HG03095 (cell line): ENCODE results near the gene ZNFX1.
"Not testable (repeated sequence)": the region's sequence is repeated elsewhere in the genome, so short reads cannot be mapped to it uniquely, and the experiment has no call there.

Experiments
- ATAC-seq: cut with Tn5 transposase; IDR thresholded peaks from one replicate; pipeline ENCODE4 v1.9.1; 2021; ENCODE audit warnings: moderate library complexity; ENCODE audit not compliant: unreplicated experiment

Gene ZNFX1

DNA sequence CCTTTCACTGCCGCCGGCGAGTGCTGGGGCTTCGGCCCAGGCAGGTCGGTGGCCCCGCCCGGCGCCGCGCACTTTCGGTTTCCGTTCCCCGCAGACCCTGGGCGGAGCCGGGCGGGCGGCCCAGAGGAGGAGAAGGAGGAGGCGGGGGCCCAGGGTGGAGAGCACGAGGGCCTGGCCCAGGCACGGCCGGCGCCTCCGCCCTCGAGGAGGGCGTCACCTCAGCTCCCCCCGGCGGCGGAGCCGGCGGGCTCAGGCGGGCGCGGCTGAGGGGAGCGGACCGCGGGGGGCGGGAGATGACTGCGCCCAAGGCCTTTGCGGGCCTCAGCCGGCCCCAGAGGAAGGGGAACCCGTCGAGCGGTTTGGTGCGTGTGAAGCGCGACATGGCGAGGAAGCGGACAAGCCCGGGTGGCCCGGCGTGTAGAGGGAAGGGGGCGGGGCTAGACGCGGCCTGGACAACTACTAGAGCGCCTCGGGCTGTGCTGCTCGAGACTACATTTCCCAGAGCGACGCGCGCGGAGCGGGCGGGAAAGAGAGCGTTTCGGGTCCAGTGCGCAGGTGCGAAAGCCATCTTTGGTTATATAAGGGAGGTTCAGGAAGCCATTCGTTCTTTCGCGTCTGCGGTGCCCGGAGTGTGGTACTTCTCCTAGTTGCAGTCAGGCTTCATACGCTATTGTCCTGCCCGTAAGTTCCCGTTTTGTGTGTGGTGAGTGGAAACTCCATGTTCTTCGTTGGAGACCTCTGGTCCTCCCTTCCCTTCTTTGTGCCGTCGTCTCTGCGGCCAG, at the start of gene ZNFX1:
TSS of gene ZNFX1 (minus strand) at position 22 of the 782 bp plus-strand sequence. CDS start 2,218 bp downstream, outside the sequence.
- ATAC-seq = peak; percentile 80

DNA sequence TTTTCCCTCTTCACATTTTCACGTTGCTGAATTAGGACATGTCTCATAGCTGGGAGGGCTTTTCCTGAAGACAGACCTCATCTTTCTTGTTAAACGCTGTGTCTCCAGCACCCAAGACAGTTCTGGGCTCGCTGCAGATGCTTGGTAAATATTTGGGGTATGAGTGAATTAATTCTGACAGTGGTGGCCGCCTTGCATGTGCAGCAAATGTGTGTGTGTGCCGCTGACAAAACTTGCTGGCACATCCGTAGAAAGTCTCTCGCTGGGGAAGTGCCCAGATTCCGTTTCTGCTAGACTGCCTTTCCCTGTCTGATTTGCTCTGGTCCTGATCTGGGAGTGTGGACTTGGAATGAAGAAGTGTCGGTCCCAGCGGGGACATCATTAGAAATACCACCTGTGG, 48.2 kb upstream of the ZNFX1 start:
- no peak for ATAC-seq

DNA sequence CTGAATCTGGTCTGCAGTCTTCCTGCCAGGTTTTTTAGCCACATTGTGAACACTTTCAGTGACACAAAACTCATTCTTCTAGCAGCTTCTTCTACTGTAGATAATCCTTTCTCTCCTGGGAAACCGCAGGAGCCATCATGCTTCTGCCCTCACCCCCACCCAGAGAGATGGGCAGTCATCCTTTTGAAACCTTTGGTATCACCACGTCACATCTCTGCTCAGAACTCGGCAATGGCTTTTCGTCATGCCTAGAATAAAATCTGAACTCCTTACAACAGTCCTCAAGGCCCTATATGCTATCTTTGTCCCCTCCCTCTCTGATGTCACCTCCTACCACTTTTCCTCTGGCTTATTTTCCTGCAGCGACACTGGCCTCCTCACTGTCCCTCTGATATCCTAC, 46.4 kb upstream of the ZNFX1 start:
- no peak for ATAC-seq

DNA sequence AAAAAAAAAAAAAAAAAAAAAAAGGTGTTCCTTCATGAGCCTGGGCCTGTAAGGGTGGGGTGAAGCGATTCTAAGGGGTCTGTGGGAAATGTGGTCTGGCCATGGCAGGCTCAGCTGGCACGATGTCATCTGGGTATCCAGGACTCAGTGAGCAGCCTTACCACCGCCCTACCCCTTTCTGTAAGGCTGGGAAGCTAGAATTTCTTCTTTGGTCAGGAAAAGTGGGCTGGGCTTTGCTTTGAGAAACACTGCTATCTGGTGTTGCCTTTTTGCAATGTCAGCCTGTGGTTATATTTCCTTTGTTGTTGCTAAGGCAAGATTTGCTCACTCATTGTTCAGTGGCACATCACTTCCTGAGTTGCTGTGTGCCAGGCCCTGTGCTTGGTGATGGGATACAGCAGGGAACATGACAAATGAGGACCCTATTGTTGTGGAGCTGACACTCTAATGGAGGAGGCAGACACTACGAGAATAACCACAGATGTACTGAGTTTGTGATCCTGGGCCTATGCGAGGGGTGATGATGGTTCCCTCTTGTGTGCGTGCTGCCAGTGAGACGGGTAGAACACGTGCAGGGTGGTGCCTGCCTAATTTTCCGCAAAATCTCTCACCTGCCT, 45.9 kb upstream of the ZNFX1 start:
- no peak for ATAC-seq

DNA sequence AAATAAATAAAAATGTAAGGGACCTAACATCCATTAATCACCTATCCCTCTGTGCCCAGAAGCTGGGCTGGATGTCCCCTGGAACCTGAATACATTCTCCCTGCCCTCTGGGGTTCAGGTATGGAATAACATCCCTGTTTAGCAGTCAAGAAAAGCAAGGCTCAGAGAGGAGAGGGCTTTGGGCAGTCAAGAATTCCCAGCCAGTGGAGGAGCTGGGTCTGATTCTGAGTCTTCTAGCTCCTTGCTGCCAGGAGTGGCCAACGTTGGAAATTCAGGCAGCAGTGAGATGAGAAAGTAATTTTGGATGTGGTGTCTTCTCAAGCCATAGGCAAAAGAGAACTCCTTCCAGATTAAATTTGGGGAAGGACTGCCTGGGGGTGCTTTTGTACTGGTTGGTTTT, 42.6 kb upstream of the ZNFX1 start:
- no peak for ATAC-seq

DNA sequence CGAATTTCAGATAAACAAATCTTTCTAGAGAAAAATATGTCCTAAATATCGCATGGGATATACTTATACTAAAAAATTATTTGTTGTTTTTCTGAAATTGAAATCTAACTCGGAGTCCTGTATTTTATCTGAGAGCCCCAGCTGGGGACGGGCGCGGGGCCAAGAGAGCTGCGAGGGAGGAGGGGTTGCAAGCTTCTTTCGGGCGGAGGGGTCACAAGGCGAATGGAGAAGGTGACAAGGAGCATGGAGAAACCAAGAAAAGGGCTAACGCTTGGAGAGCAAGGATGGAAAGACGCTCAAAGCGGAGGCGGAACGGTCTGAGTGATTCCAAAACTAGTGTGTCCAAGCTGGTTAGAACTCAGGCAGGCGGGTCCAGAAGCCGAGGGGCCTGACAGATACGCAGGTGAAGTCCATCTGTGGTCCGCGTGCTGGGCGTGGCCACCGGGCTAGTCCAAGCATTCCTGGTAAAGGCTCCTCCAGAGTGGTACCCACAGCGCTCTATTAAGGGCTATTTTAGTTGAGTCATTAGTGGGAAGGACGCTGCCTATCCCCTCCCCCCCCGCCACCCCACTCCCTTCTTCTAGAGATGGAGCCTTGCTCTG, 41.5 kb upstream of the ZNFX1 start:
- no peak for ATAC-seq

DNA sequence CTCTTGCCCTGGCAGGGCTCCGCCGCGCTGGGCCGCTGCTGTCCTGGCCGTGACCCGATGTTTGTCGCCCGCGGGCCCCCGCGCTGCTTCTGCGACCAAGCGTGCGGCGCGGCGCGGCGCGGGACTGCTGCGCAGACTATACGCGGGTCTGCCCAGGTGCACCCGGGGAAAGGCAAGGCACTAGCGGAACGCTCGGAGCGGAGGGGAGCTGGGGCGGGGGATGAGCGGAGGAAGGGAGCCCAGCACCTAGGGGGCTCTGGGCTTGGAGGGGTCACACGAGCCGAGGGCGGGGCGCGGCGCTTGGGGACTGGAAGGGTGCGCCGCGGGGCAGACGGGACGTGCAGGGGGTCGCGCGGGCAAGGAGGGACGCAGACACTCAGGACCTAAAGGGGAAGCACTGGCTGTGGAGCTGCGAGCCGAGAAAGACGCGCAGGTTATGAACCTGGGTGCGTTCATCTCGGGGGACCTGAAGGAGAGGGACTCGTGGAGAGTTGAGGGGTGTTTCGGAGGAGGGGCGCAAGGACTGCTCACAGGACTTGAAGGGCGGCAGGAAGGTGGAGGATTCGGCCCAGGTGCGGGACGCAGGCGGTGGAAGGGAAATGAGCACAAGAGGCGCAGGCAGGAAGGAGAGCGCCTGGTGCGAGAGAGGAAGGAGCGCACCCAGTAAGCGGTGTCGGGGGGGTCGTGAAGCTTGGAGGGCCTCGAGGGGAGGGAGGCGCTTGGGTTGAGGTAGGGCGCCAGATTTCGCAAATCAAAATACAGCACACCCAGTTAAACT, 40.8 kb upstream of the ZNFX1 start:
- ATAC-seq = no peak

DNA sequence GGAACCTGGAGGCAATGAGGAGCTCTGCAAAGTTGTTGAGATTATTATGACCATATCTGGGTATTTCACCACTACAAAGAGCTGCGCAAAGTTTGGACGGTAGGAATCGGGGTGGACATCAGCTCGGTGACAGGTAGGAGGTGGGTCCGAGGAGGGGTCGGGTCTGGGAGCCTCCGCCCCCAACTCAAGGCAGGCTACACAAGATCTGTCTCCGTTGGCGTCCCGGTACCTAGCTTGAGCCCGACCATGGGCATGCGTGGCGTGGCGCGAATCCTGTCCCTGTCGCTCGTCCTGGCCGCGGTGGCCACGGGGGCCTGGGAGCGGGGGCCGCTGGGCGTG, 40.2 kb upstream of the ZNFX1 start:
- ATAC-seq = no peak

DNA sequence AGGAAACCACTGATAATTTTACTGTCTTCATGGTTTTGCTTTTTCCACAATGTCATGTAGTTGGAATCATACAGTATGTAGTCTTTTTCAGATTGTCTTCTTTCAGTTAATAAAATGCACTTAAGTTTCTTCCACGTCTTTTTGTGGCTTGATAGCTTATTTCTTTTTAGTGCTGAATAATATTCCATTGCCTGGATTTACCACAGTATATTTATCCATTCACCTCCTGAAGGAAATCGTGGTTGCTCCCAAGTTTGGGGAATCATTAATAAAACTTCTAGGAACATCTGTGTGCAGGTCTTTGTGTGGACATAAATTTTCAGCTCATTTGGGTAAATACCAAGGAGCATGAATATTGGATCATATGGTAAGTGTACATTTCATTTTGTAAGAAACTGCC, 38.8 kb upstream of the ZNFX1 start:
- ATAC-seq = no peak

DNA sequence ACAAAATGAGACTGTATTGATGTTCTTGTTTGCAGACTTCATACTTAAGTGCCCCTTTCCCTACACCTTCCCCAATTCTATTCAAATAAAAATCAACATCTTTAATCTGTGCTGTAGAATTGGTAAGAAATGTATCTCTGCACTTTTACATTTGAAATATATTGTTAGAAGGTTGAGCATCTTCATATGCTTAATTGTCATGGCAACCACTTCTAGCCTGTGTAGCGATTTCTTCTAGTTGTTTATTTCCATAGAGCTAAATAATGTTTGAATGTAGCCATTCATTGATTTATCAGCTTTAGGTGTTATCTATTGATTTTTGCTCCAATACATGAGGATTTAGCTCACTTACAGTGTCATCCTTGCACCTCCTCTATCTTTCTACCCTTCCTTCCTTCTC, 37.7 kb upstream of the ZNFX1 start:
- ATAC-seq = no peak

DNA sequence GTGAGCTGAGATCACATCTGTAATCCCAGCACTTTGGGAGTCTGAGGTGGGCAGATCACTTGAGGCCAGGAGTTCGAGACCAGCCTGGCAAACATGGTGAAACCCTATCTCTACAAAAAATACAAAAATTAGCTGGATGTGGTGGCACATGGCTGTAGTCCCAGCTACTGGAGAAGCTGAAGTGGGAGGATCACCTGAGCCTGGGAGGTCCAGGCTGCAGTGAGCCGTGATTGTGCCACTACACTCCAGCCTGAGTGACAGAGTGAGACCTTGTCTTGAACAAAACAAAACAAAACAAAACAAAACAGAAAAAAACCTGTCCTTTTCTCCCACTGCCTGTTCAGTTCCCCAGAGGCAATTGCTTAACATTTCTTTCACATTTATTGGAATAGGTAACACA, 36.2 kb upstream of the ZNFX1 start:
- ATAC-seq = not testable (repeated sequence)

DNA sequence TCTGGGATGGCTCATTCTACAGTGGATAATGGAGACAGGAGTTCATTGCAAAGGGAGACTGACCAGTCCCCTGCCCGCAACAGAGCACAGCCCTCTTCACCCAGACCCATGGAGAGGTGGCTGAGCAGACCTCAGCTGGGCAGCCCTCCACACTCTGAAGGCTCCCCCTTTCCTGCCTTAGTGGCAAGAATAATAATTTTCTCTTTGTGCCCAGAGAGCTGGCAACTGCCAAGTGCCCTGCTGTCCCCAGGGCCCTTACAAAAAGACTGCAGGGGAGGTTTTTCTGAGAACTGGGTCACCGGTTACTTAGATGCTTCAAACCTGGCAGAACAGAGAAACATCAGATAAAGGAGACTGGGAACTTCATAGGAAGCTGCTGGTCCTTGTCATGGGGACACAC, 35.4 kb upstream of the ZNFX1 start:
- ATAC-seq = no peak

DNA sequence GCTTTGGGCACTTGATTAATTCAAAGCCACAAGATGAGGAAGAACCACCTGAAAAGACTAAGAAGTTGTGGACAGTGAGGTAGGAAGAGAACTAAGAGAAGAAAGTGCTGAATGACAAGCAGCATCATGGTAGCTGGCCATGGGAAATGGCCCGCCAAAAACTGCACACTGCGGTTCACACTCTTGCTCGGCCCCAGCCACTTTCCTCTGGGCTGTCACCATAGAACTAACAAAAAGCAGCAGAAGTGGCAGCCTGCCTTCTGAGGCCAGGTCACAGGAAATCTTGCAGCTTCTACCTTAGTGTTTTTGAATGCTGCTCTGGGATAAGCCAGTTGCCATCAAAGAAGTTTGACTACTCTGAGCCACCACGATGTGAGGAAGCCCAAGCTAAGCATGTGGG, 34.8 kb upstream of the ZNFX1 start:
- no peak for ATAC-seq

DNA sequence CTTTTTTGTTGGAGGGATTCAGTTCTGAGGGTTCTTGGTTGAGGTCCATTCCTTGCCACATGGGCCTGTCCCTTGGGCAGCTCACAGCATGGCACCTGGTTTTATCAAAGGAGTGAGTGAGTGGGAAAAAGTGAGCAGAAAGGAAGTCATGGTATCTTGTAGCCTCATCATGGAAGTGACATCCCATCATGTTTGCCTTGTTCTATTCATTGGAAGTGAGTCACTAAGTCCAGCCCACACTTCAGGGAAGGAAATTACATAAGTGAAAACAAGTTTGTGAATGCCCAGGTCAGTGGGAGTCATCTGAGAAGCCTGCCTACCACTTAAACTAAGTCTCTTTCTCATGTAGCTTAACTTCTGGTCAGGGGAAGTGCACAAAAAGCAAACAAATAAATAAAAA, 32.8 kb upstream of the ZNFX1 start:
- ATAC-seq = no peak

DNA sequence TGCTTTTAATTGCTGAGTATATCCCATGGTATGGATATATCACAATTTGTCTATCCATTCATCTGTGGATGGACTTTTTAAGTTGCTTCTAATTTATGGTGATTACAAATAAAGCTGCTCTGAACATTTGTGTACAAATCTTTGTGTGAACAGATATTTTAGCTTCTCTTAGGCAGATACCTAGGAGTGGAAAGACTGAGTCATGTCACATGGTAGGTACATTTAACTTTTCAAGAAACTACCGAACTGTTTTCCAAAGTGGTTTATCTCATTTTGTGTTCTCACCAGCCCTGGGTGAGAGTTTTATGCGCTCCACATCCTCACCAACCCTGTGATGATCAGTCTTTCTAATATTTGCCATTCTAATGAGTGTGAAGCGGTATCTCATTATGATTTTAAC, 31.0 kb upstream of the ZNFX1 start:
- no peak for ATAC-seq

DNA sequence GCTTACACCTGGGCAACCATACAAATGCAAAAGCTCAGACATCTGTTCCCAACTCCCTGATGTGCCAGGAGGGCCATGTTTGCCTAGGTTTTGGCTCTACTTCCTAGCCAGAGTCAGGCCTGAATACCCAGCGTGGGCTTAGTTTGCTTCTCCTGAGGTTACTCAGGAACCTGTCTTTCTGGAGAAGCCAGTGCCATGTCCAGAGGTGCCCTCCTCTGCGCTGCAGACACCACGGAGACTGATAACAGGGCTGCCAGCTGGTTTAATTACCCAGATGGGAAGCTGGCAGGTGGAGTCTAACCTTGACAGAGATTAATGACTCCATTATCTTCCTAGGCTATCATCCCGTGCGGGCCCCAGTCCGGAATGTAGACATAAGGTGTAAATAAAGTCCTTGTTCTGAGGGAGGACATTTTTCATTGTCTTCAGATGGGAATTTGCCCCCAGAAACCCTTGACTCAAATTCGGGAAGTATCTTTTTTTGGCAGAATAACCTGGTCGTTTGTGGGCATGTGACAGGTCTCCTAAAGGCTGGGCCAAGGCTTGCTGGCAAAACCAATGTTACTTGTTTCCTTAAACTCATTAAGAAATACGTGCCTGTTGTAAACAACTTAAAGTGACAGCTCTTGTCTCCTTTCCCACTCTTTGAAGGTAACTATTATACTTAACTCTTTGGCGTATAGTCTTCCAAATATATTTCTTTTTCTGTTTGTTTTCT, 29.2 kb upstream of the ZNFX1 start:
- no peak for ATAC-seq

DNA sequence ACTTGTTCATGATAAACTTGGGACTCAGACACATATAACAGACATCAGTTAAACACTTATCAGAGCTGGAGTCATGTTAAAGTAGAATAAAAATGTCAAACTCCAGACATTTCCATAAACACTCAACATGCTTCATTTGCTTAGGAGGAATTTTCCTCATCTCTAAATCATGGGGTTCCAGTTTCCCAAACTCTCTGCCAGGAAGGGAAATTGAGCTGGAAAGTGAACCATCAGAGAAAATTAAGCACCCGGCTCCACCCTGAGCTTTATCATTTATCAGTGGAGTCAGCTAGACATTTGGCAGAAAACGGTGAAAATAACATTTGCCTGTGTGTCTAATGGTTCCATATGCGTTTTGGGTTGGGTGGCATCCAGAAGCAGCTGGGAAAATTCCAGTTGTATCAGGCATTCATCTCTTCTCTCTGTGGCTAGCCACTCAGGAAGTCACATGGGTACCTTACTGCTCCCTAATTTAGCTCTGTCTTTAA, 25.3 kb upstream of the ZNFX1 start:
- no peak for ATAC-seq

DNA sequence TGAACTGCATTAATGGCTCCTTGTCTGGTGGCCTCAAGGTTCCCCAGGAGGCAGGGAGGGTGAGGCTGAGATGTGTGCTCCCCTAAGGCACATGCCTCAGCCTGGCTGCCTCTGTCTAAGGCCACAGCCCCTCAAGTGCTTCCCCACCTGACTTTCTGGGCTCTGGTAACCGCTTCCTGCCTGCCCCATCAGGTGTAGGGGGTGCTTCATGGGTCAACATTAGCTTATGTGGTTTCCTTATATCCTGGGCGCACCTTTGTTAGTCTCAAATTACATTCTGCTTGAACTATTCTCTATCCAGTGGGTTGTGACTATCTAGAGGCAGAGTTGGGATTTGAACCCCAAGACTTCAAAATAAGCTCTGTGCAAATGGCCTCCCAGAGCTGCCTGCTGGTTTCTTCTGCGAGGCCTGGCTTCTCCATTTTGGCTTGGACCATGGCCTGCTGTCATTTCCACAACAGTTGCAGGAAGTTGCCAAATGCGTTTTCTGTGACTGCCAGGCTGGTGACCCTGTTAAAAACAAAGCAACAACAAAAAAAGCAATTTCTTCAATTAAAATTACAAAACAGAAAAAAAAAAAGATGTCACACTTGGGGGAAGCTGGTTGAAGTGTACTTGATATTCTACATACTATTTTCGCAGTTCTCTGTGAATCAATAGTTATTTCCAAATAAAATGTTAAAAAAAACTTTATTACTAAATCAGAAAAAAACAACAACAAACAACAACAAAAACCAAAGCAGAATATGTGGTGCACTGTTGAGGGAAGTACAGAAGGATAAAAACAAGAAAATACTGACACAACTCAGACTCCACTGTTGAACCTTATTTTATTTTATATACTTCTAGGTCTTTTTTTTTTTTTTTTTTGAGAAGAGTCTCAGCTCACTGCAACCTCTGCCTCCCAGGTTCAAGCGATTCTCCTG, 20.0 kb upstream of the ZNFX1 start:
- no peak for ATAC-seq

DNA sequence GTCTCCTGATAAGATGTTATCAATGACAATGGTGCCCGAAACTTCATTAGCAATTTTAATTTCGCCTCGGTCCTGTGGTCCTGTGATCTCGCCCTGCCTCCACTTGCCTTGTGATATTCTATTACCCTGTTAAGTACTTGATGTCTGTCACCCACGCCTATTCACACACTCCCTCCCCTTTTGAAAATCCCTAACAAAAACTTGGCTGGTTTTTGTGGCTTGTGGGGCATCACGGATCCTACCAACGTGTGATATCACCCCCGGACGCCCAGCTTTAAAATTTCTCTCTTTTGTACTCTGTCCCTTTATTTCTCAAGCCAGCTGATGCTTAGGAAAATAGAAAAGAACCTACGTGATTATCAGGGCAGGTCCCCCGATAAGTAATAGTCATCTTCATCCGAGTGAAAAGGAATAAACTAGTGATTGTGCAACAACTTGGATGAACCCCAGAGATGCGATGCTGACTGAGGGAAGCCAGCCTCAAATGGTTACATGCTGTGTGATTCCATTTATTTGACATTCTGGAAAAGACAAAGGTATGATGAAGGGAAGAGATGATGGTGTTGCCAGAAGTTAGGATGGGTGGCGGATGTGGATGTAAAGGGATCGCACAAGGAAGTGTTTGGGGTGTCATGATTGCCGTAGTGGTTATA, 16.3 kb upstream of the ZNFX1 start:
- not testable (repeated sequence) for ATAC-seq
